Fibroblast of skin of back (primary cell): ENCODE measurements around the gene SYT3.
"Not testable (repeated sequence)": the region's sequence is repeated elsewhere in the genome, so short reads cannot be mapped to it uniquely, and the experiment has no call there.

Experiments
- DNase-seq: peaks from one replicate; pipeline ENCODE4 v3.0.0-alpha.2; 2013

The SYT3 gene

DNA sequence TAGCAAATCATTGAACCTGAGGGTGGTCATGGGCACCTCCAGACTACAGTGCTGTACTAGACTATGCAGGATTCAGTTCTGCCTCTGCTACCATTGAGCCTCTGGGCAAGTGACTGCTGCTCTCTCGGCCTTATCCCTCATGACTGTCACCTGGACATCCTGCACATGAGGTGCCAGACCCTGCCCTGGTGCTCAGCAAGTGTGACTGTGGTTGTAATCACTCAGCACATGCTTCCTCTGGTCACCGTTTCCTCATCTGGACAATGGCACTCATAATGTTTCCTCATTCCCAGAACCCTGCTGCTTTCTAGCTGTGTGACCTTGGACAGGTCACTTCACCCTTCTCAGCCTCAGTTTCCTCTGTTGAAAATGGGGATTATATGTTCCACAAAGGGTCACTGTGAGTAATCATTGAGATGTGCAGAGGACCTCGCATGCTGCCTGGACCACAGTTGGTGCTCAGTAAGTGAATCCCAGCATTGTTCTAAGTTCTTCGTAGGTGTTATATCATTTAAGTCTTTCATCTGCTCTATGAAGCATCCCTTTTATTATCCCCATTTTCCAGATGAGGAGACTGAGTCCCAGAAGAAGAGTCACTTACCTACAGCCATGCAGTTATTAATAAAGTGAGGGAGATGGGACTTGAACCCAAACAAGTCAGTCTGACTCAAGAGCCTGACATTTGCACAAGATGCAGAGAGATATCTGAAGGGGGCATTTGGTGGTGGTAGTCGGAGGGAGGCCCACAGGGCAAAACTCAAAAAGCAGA lies 3.2 kb downstream of the SYT3 start:
- no peak for DNase-seq

DNA sequence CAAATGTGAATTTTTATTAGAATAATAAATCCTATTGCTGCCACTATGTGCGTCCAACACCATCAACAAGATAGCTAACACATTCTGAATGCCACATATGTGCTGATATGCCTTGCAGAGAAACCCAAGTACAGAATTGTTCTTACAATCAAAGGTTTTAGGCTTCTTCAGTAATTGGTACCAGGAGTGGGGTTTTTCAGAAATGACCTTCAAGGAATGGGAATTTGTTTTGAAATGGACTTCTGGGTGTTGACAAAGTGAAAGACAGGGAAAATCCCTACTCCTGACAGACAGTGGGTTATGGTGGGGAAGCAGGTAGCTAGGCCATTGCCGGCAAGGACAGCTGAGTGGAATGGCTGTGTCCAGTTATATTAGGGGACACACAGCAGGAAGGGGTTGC lies 5.7 kb downstream of the SYT3 start:
- no peak for DNase-seq

DNA sequence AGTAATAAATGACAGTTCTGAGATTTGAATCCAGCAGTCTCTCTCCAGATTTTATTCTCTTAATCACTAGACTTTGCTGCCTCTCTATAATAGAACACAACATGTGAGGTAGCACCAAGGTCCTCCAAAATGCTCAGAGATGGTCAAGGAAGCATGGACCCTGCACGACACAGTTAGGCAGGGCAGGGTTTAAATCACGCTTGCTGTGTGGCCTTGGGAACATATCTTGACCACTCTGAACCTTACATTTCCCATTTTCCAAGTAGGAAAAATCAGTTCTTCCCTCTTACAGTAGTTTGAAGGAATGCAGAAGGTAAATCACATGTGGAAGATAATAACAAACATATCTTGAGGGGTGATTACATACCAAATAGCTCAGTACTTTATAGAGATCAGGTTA lies 6.3 kb downstream of the SYT3 start:
- no peak for DNase-seq

DNA sequence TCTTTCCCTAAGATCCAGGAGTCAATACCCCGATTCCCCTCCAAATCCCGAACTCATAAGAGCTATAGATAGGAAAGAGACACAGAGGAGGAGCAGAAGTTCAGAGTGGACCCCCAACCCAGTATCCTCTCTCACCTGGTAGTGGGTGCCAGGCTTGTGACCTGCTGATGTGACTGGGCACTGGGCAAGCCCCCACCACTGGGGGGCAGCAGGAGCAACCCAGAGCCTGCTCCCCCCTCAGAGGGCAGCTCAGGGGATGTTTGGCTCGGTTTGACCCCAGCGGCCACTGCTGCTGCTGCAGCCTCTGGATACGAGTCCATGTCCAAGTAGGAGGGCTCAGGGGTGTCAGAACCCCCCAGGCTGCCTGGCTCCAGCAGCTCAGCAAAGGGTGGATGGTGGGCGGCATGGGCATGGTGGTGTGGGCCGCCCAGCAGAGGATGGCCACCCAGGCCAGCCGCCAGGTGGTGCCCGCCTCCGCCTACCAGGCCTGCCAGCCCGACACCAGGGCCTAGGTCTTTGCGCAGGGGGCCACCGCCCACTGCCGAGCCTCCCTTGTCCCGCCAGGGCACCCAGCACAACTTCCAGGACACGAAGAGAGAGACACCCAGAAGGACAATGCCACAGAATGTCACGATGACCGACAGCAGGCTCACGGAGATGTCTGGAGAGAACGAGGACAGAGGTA lies 7.4 kb downstream of the SYT3 start:
- DNase-seq = no peak

DNA sequence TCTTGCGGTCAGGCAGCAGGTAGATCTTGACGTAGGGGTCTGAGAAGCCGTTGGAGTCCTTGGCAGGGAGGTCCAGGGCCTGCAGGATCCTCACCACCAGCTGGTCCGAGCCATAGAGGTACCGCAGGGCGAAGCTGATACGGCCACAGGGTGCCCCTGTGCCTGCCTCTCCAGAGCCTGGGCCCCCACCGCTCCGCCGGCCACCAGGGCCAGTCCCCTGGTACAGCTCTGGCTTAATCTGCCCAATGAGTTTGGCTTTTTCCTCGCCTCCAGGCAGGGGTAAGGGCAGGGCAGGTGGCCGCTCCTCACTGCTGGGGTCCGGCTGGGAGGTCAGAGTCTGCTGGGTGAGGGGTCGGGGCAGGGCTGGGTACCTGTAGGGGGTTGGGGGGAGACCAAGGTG lies 9.9 kb downstream of the SYT3 start:
- DNase-seq = no peak

DNA sequence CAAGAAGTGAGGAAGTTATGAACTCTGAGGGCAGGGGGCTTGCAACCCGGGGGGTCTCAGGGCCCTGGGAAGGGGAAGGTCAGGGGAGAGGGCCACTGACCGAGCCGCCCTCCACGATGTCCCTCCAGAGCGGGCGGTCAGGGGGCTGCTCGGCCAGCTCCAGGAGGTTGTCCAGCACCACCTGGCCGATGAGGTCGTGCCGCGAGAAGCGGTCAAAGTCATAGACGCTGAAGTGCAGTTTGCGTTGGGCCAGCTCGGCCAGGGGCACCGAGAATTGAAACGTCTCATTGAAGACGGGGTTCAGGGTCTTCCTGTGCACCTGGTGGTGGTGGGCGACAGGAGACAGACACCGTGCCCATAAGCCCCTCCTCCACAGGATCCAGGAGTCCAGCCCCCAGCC lies 10.5 kb downstream of the SYT3 start:
- no peak for DNase-seq

DNA sequence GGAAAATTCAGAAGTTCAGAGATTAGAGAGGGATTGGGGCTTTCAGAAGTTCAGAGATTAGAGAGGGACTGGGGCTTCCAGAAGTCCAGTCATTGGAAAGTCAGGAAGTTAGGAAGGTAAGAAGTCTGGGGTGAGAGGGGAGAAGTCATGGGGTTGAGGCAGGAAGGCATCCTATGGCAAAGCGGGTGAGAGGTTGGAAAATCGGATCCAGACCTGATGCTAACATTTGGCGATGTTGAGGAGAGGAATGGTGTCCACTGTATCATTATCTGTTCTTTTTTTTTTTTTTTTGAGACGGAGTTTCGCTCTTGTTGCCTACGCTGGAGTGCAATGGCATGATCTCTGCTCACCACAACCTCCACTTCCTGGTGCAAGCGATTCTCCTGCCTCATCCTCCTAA lies 11.1 kb downstream of the SYT3 start:
- DNase-seq = no peak

DNA sequence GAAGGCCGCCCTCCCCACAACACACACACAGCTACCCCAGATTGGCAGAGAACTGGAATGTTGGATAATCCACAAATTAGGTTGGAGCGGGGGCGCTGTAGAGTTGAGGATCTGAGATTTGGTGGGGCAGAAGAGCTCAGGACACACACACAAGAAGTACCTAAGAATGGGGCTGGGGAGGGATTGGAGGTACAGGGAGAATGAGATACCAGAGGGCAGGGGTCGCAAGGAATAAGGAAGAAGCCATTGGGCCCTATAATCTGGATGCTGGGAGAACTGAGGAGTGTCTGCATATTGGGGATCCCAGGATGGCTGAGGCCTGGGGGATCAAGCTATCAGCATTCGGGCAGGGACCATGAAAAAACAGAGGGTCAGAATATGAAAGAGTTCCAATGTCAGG lies 11.5 kb downstream of the SYT3 start:
- no peak for DNase-seq

DNA sequence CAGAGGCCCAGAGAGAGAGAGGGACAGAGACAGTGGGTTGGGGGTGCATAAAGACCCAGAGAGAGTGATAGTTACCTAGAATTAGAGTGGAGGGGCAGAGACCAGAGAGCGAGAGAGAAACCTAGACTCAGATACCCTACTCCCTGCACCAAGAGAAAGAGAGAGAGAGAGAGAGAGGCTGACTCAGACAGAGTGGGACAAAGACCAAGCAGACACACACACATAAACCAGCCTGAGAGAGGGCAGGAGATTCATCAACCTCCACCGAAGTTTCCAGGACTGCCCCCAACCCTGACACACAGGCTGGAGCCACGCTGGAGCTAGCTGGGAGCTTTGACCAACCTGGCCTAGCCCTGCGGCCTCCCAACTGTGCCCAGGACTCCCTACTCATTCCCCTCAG lies 12.9 kb downstream of the SYT3 start:
- no peak for DNase-seq

DNA sequence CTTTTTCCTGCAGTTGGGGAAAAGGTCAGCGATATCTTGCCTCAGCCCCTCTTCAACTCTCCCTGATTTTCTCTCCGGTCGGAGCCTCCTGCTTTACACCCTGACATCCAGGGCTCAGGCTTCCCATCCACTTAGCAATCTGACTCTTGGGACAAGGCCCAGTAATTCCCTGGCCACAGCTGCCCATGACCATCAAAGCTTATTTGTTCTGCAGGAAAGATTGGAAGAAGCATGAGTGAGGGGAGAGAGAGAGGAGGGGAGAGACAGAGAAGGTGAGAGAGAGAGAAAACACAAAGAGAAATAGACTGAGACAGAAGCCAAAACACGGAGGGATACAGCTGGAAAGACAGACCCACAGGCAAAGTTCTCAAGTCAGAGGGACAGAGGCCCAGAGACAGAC lies 13.7 kb downstream of the SYT3 start:
- no peak for DNase-seq

DNA sequence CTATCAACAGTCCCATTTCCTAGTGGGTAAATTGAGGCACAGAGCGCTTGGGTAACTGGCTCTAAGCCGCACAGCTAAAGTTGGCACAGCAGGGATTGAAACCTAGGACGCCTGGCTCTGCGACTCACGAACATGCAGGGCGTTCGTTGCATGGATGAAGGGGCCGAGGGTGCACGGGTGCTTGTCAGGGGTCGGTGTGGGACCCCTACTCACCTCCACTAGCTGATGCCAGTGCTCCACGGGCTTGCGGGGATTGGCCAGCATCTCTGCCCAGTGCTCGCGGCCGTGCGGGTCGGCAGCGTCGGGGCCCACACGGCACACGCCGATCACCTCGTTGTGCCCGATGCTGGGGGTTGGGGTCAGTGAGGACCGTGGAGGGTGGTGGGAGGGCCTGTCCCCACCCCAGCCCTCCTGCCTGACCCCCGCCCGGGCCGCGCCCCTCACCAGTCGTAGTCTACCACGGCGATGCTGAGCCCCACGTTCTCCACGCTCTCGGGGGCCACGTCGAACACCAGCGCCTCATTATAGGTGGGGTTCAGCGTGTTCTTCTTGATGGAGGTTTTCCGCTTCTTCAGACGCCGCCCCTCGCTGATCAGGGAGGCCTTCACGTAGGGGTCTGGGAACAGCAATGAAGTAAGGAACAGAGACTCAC lies 14.6 kb downstream of the SYT3 start:
- no peak for DNase-seq

DNA sequence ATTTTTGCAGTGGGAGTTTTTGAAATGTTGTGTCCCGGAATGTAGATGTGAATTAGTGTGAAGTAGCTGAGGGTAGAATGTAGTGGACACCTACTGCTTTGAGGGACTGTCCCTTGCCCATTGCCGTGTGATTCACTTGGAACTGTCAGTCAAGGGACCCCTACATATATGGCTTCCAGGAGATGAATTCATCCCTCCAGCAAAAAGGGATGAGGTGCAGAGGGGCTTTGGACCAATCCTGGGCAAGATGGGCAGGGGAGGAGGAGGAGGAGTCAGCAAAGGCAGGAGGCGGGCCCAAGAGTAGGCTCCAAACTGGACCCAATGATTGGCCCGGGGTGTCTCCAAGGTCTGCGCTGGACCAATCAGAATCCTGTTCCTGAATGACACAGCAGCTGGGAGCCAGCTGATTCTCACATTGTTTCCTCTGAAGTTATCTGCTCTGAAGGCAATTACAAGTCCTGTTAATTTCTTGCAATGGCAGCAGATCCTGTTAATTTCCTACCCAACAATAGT lies 19.2 kb downstream of the SYT3 start:
- not testable (repeated sequence) for DNase-seq

DNA sequence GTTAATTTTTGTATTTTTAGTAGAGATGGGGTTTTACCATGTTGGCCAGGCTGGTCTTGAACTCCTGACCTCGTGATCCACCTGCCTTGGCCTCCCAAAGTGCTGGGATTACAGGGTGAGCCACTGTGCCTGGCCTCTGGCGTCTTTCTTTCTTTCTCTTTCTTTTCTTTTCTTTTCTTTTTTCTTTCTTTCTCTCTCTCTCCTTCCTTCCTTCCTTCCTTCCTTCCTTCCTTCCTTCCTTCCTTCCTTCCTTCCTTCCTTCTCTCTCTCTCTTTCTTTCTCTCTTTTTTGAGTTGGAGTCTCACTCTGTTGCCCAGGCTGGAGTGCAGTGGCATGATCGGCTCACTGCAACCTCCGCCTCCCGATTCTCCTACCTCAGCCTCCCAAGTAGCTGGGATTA lies 20.5 kb downstream of the SYT3 start:
- not testable (repeated sequence) for DNase-seq

DNA sequence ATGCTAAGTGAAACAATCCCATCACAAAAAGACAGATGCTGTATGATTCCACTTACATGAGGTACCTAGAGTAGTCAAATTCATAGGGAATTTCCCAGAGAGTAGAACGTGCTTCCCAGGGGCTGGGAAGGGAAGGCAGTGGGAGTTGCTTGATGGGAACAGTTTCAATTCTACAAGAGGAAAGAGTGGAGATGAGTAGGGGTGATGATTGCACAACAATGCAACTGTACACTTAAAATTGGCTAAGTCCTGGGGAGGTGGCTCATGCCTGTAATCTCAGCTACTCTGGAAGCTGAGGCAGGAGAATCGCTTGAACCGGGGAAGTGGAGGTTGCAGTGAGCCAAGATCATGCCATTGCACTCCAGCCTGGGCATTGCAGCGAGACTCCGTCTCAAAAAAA lies 21.3 kb downstream of the SYT3 start:
- DNase-seq = not testable (repeated sequence)

DNA sequence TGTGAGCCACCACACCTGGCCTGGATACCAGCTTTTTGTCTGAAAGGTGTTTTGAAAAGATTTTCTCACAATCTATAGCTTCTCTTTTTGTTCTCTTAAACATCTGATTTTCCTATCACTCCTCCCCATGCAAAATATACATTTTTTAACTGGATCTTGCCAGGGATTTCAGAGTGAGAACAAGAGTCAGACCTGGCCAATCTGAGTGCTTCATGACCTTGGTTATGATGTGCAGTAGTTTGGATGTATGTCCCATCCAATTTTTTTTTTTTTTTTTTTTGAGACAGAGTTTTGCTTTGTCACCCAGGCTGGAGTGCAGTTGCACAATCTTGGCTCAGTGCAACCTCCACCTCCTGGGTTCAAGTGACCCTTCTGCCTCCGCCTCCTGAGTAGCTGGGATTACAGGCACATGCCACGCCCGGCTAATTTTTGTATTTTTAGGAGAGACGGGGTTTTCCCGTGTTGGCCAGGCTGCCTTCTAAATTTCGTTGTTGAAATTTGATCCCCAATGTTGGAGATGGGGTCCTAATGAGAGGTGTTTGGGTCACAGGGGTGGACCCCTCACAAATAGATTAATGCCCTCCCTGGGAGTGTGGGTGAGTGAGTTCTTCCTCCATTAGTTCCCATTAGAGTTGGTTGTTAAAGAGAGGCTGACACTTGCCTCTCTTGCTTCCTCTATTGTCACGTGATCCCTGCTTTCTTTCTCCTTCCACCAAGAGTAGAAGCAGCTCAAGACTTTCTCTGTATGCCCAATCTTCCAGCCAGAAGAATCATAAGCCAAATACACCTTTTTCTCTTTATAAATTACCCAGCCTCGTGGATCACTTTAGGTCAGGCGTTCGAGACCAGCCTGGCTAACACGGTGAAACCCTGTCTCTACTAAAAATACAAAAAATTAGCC lies 26.9 kb downstream of the SYT3 start:
- not testable (repeated sequence) for DNase-seq

DNA sequence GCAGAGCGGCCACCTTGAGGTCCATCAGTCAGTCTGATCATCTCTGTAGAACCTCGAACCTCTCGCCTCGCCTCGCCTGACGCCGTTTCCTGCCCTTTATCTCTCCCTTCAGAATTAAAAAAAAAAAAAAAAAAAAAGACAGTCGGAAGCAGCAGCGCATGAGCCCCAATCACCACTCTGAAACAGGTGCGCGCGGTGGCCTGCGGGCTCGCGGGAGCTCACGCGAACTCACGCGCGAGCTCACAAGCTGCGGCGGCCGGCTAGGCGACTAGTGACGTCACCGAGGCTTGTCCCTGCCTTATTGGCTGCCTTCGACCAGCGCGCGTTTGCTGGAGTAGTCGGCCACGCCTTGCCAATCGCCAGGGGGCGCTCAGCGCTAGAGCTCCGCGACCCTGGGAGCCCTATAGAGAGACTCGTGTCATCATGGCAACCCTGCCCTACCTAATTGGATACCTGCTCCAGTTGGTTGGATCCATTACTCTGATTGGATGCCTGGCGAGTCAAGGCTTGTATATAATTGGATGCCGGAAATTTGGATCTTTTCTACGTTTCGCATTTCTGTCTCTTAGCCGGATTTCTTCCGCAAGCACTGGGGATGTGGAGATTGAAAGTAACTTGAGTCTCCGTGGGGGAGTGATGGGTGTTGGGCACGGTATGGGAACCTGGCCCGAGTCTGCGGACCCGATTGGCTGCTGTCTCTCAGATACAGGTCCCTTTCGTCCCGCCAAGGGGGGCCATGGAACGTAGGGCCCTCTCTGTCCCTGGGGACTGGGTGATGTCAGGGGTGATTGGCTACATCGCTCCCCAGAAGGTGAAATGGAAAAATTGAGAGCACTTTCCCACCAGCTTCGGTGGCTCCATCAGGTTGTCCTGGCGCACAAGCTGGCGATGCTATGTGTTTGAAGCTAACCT lies 31.6 kb downstream of the SYT3 start:
- DNase-seq = peak; percentile 69

DNA sequence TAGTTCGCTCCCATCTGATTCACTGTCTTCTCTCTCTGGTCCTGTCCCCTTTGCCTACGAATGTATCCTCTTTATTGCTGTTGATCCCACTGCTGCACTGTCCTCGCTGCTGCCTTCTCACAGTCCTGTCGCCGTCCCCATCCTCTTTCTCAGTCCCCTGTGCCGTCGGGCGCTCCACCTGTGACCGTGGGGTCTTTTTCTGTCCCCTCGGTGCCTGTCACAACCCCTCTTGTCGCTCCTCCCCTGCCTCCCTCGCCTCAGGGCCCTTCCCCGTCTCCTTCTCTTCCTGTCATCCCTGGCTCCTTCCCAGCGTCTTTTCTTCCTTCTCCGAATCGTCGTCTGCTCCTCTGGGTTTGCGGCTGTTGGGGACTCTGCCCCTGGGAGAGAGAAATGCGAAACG lies 32.3 kb downstream of the SYT3 start:
- no peak for DNase-seq

DNA sequence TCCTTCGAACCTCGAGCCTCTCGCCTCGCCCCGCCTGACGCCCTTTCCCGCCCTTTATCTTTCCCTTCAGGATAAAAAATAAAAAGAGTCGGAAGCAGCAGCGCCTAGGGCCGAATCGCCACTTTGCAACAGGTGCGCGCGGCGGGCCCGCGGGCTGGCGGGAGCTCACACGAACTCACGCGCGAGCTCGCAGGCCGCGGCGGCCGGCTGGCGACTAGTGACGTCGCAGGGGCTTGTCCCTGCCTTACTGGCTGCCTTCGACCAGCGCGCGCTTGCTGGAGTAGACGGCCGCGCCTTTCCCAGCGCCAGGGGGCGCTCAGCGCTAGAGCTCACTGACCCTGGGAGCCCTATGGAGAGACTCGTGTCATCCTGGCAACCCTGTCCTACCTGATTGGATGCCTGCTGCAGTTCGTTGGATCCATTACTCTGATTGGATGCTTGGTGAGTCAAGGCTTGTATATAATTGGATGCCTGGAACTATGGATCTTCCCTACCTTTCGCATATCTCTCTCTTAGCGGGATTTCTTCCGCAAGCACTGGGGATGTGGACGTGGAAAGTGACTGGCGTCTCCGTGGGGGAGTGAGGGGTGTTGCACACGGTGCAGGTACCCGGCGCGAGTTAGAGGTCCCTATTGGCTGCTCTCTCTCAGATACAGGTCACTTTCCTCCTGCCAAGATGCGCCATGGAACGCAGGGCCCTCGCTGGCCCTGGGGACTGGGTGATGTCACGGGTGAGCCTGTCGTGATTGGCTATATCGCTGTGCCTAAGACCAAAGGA lies 33.4 kb downstream of the SYT3 start:
- DNase-seq = not testable (repeated sequence)

DNA sequence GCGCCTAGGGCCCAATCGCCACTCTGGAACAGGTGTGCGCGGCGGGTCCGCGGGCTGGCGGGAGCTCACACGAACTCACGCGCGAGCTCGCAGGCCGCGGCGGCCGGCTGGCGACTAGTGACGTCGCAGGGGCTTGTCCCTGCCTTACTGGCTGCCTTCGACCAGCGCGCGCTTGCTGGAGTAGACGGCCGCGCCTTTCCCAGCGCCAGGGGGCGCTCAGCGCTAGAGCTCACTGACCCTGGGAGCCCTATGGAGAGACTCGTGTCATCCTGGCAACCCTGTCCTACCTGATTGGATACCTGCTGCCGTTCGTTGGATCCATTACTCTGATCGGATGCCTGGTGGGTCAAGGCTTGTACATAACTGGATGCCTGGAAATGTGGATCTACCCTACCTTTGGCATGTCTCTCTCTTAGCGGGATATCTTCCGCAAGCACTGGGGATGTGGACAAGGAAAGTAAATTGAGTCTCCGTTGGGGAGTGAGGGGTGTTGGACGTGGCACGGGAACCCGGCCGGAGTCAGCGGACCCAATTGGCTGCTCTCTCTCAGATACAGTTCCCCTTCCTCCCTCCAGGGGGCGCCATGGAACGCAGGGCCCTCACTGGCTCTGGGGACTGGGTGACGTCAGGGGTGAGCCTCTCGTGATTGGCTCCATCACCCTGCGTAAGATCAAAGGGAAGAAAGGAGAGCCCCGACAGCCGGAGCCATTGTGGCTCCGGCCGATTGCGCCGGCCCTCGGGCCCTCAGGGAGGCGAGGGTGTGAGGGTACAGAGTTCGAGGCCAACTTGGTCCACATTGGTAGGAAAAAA lies 35.2 kb downstream of the SYT3 start:
- DNase-seq = not testable (repeated sequence)

DNA sequence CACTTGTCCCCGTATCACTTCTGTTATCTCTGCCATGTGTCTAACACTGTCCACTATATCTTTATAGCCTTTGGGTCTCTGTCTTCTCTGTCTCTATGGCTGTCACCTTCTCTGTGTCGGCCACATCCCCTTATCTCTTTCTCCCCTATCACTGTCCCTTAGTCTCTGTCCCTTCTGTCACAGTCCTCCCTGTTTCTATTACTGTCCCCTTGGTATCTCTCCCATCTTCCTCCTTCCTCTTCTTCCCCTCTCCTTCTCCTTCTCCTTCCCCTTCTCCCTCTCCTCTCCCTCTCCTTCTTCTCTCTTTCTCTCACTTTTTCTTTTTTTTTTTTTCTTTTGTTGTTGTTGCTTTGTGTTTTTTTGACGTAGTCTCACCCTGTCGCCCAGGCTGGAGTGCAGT lies 36.7 kb downstream of the SYT3 start:
- DNase-seq = no peak
